Measurements from ENCODE around the gene IMMP2L. TPM values are rescaled to one million over a fixed set of nuclear protein-coding genes. Genes with fewer than 3 reads are reported as not detected.

IMMP2L gene
- total and polyA plus RNA-seq, 4 donors, result 9.2 to 34.7 (median 11.1) TPM

DNA sequence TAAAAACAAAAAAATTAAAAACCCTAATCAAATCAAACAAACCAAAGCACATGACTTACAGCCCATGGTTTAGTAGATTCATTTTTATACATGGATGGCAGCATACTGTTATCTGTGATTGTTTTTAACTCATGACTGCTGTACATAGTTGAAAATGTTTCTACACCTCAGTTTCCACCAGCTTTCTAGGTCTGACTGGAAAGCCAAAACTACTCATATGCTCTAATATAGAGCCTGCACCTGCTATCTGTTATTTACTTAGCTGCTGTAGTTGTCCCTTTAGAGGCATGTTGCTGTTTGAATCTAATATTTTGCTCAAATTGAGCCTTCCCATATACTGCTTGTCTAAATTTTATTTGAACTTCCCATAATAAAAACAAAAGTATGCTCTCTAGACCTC lies 761.3 kb downstream of the IMMP2L start:
- Histone ChIP-seq H3K4me1 (ENCODE audit: control insufficient read depth in 5 of 5, insufficient read depth in 5 of 5, low read length in 5 of 5) (no peaks in the 10 kb centered on the region), H3K4me3 (no peak overlapping the region), H3K27ac (ENCODE audit: low read depth in 1 of 2, low read length in 1 of 2) (no peak overlapping the region), H3K27me3 (ENCODE audit: control insufficient read depth in 3 of 3, insufficient read depth in 3 of 3, low read length in 2 of 3) (no peaks in the 10 kb centered on the region), H3K9me3 (ENCODE audit: control insufficient read depth in 4 of 4, insufficient read depth in 3 of 4, low read length in 3 of 4) (no peaks in the 10 kb centered on the region), H3K9ac (ENCODE audit: insufficient read depth in 1 of 2, low read length in 2 of 2) (no peak overlapping the region), H3K36me3 (ENCODE audit: control insufficient read depth in 4 of 4, insufficient read depth in 4 of 4, low read length in 4 of 4) (no peaks in the 10 kb centered on the region)
- no peak for DNase-seq
- no peak for ATAC-seq (ENCODE audit: insufficient read depth, low FRiP score)
- no peak for TF ChIP-seq CTCF (IDR thresholded peaks at IDR 0.05; ENCODE audit: control extremely low read depth, extremely low read depth)

DNA sequence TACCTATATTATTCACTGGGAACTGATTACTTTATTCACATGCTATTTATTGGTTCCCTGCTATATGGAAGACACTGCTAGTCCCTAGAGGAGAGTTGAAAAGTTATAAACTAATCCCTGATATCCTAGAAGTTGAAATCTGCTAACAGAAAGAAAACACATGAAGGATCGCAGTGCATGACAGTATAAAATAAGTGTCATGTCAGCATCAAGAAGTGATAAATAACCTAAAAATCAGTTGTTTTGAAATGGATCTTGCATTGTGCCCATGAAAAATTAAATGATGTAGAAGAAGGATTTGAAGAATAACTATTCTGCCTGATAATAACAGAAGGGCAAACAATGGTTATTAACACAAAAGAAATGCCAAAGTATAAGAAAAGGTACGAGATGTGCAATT lies 764.6 kb downstream of the IMMP2L start:
- 93 to 94% methylated on average over 2 of the region's 2 CpGs for WGBS, 2 donors
- Histone ChIP-seq H3K4me3 (no peak overlapping the region), H3K36me3 (ENCODE audit: control insufficient read depth in 4 of 4, insufficient read depth in 4 of 4, low read length in 4 of 4) (no peaks in the 10 kb centered on the region), H3K4me1 (ENCODE audit: control insufficient read depth in 5 of 5, insufficient read depth in 5 of 5, low read length in 5 of 5) (peaks cover 0 to 3% (median 0%) of the 10 kb centered on the region in 5 donors), H3K27me3 (ENCODE audit: control insufficient read depth in 3 of 3, insufficient read depth in 3 of 3, low read length in 2 of 3) (no peaks in the 10 kb centered on the region), H3K9ac (ENCODE audit: insufficient read depth in 1 of 2, low read length in 2 of 2) (no peak overlapping the region), H3K27ac (ENCODE audit: low read depth in 1 of 2, low read length in 1 of 2) (no peak overlapping the region), H3K9me3 (ENCODE audit: control insufficient read depth in 4 of 4, insufficient read depth in 3 of 4, low read length in 3 of 4) (no peaks in the 10 kb centered on the region)
- ATAC-seq (ENCODE audit: insufficient read depth, low FRiP score) (no peak), DNase-seq (no peak)
- no peak for TF ChIP-seq CTCF (IDR thresholded peaks at IDR 0.05; ENCODE audit: control extremely low read depth, extremely low read depth)

GRCh38 chr7:110790992-110791391 lies 771.3 kb downstream of the IMMP2L start:
- DNase-seq (no peak), ATAC-seq (ENCODE audit: insufficient read depth, low FRiP score) (no peak)
- Histone ChIP-seq H3K27ac (ENCODE audit: low read depth in 1 of 2, low read length in 1 of 2) (no peak overlapping the region), H3K27me3 (ENCODE audit: control insufficient read depth in 3 of 3, insufficient read depth in 3 of 3, low read length in 2 of 3) (no peaks in the 10 kb centered on the region), H3K4me1 (ENCODE audit: control insufficient read depth in 5 of 5, insufficient read depth in 5 of 5, low read length in 5 of 5) (peaks cover 0 to 3% (median 0%) of the 10 kb centered on the region in 5 donors), H3K9ac (ENCODE audit: insufficient read depth in 1 of 2, low read length in 2 of 2) (no peak overlapping the region), H3K9me3 (ENCODE audit: control insufficient read depth in 4 of 4, insufficient read depth in 3 of 4, low read length in 3 of 4) (no peaks in the 10 kb centered on the region), H3K36me3 (ENCODE audit: control insufficient read depth in 4 of 4, insufficient read depth in 4 of 4, low read length in 4 of 4) (peaks cover 0 to 2% (median 0%) of the 10 kb centered on the region in 4 donors), H3K4me3 (no peak overlapping the region)
- TF ChIP-seq CTCF (IDR thresholded peaks at IDR 0.05; ENCODE audit: control extremely low read depth, extremely low read depth), result no peak

DNA sequence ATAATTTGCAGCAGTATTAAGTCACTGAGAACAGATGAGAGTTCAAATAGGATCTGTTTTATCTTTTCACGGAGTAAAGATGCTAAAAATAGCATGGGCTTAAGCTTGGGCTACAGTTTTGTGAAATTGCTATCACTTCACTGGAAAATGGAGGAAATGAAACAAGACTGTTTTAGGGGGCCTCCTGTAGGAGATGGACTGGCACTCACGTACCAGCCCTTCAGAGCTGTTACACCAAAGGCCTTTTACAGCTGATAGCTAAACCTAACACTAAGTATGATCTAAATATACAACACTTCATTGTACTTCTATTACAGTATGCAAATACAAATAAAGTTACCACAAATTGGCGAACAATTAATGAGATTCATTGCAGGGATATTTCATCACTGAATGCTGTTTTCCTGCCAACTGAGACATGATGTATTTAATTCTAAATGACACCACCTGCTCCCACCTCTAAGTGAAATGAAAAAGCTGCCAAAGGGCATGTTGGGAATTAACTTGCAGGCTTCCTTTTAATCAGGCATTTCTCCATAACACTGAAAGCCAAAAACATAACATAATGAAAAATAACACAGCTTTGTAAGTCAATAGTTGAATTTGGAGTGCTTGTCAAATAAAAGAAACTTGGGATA lies 775.8 kb downstream of the IMMP2L start:
- Histone ChIP-seq H3K27me3 (ENCODE audit: control insufficient read depth in 3 of 3, insufficient read depth in 3 of 3, low read length in 2 of 3) (no peaks in the 10 kb centered on the region), H3K4me3 (no peak overlapping the region), H3K27ac (ENCODE audit: low read depth in 1 of 2, low read length in 1 of 2) (no peak overlapping the region), H3K4me1 (ENCODE audit: control insufficient read depth in 5 of 5, insufficient read depth in 5 of 5, low read length in 5 of 5) (no peaks in the 10 kb centered on the region), H3K9ac (ENCODE audit: insufficient read depth in 1 of 2, low read length in 2 of 2) (no peak overlapping the region), H3K9me3 (ENCODE audit: control insufficient read depth in 4 of 4, insufficient read depth in 3 of 4, low read length in 3 of 4) (no peaks in the 10 kb centered on the region), H3K36me3 (ENCODE audit: control insufficient read depth in 4 of 4, insufficient read depth in 4 of 4, low read length in 4 of 4) (peaks cover 0 to 2% (median 0%) of the 10 kb centered on the region in 4 donors)
- TF ChIP-seq CTCF (IDR thresholded peaks at IDR 0.05; ENCODE audit: control extremely low read depth, extremely low read depth), result no peak
- DNase-seq, result no peak
- WGBS, 2 donors, result 64 to 71% methylated on average over 3 of the region's 3 CpGs
- no peak for ATAC-seq (ENCODE audit: insufficient read depth, low FRiP score)

Data from lung (tissue), 12 donors.